ENCODE data around the gene PPM1D.

GRCh38 chr17:60560860-60561257, 39.1 kb upstream of the PPM1D start:
- TF ChIP-seq CTCF (IDR thresholded peaks at IDR 0.05), result no peak
- TF ChIP-seq, protein P1, sequence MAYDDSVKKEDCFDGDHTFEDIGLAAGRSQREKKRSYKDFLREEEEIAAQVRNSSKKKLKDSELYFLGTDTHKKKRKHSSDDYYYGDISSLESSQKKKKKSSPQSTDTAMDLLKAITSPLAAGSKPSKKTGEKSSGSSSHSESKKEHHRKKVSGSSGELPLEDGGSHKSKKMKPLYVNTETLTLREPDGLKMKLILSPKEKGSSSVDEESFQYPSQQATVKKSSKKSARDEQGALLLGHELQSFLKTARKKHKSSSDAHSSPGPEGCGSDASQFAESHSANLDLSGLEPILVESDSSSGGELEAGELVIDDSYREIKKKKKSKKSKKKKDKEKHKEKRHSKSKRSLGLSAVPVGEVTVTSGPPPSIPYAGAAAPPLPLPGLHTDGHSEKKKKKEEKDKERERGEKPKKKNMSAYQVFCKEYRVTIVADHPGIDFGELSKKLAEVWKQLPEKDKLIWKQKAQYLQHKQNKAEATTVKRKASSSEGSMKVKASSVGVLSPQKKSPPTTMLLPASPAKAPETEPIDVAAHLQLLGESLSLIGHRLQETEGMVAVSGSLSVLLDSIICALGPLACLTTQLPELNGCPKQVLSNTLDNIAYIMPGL (CRISPR knock-in tag; IDR thresholded peaks at IDR 0.05; ENCODE audit: borderline replicate concordance), result no peak
- no peak for TF ChIP-seq CHD4 (IDR thresholded peaks at IDR 0.05; ENCODE audit: borderline replicate concordance)
- TF ChIP-seq, protein P2, sequence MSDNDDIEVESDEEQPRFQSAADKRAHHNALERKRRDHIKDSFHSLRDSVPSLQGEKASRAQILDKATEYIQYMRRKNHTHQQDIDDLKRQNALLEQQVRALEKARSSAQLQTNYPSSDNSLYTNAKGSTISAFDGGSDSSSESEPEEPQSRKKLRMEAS (IDR thresholded peaks at IDR 0.05), result no peak
- no peak for TF ChIP-seq CEBPB (IDR thresholded peaks at IDR 0.05)
- TF ChIP-seq, protein P3, sequence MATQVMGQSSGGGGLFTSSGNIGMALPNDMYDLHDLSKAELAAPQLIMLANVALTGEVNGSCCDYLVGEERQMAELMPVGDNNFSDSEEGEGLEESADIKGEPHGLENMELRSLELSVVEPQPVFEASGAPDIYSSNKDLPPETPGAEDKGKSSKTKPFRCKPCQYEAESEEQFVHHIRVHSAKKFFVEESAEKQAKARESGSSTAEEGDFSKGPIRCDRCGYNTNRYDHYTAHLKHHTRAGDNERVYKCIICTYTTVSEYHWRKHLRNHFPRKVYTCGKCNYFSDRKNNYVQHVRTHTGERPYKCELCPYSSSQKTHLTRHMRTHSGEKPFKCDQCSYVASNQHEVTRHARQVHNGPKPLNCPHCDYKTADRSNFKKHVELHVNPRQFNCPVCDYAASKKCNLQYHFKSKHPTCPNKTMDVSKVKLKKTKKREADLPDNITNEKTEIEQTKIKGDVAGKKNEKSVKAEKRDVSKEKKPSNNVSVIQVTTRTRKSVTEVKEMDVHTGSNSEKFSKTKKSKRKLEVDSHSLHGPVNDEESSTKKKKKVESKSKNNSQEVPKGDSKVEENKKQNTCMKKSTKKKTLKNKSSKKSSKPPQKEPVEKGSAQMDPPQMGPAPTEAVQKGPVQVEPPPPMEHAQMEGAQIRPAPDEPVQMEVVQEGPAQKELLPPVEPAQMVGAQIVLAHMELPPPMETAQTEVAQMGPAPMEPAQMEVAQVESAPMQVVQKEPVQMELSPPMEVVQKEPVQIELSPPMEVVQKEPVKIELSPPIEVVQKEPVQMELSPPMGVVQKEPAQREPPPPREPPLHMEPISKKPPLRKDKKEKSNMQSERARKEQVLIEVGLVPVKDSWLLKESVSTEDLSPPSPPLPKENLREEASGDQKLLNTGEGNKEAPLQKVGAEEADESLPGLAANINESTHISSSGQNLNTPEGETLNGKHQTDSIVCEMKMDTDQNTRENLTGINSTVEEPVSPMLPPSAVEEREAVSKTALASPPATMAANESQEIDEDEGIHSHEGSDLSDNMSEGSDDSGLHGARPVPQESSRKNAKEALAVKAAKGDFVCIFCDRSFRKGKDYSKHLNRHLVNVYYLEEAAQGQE (IDR thresholded peaks at IDR 0.05), result no peak
- TF ChIP-seq CHD2 (IDR thresholded peaks at IDR 0.05; ENCODE audit: low read length, partially characterized antibody), result no peak
- no peak for TF ChIP-seq CBX8 (IDR thresholded peaks at IDR 0.05)
- TF ChIP-seq RCOR1 (IDR thresholded peaks at IDR 0.05; ENCODE audit: low read depth, low read length), result no peak
- TF ChIP-seq RNF2 (IDR thresholded peaks at IDR 0.05; ENCODE audit: borderline replicate concordance, low read depth), result no peak

Data from A549 (cell line).